ENCODE data around the gene OARD1. TPM values are rescaled to one million over a fixed set of nuclear protein-coding genes. Genes with fewer than 3 reads are reported as not detected.

The OARD1 gene
- total RNA-seq, 1 donor from 2014 or later: 19.7 TPM

Other genes with a start within 250 kb of the OARD1 start
- gene UNC5CL, start 33.1 kb downstream of the OARD1 start, total RNA-seq: 0.40 TPM
- gene TSPO2, start 29.9 kb downstream of the OARD1 start, total RNA-seq: not detected
- 211 TPM for gene APOBEC2, start 19.2 kb downstream of the OARD1 start, total RNA-seq
- gene NFYA, start 618 bp upstream of the OARD1 start, total RNA-seq: 9.5 TPM
- gene TREML1, start 82.0 kb upstream of the OARD1 start, total RNA-seq: not detected
- 0.35 TPM for gene TREM2, start 90.8 kb upstream of the OARD1 start, total RNA-seq
- not detected for gene TREML2, start 128.8 kb upstream of the OARD1 start, total RNA-seq
- not detected for gene TREML4, start 156.0 kb upstream of the OARD1 start, total RNA-seq
- gene TREM1, start 214.3 kb upstream of the OARD1 start, total RNA-seq: 0.67 TPM